ENCODE measurements around the gene MBNL2.

The MBNL2 gene

DNA sequence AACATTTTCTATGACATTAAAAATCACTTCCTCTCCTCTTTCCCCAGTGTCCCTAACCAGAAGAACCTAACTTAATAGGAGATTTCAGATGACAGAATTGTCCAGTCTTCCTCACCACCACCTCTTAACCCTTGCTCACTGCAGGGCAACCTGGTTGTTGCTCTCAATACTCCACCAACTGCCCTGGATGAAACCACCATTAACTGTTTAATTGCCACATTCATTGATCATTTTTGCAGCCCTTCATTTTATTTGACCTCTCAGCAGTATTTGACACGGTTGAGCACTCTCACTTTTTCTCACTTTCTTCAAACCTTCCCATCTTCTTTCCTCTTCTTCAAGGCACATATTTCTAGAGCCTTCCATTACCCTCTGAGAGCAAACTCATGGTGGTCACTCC lies 84.0 kb downstream of the MBNL2 start:
- no peak for DNase-seq

DNA sequence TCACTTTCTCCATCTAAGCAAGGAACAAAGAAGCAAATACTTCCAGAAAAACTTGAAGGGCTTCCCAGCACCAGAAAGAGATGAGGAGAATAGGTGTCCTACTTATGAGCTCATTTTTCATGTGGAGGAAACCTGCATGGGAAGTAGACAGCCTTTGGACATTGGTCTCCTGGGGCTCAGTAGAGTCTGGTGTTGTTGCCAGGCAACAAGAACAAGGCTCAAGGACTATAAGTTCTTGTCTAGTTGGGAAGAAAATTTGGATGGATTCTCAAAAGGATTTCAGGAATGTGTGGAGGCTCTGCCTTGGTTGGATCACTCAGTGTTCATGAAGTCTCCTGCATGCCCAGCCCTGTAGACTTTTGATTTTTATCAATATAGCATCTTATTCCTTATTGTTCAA lies 84.5 kb downstream of the MBNL2 start:
- DNase-seq: no peak

DNA sequence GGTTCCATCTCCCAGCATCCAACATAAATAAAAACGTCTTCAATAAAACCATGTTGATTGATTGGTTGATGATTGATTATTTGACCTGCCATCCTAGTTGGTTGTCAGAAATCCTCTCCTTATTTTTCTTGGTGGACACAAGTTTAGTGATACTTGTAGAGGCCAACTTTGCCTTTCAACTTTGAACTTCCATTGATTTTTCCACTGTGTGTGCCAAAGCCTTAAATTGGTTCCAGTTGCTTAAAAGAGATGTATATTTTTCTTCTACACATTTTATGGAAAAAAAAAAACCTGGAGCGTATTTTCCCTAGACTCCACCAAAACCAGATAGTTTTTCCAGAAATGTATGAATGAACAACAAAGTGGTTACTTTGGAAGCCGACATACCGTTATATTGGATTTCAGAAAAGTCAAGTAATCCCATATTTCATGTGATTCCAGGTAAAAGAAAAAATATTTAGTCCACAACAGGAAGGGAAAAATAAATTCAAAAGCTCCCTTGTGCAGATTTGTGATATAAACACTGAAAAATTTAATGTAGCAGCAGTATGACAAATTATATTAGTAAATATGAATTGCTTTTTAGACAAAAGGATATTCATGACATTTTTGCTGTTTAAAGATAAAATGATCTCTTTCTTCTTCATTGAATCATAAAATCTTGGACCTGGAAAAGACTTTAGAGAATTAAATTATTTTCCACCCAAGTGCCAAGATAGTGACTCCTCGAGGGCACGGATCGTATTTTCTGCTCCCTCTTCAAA lies 85.2 kb downstream of the MBNL2 start:
- no peak for DNase-seq

DNA sequence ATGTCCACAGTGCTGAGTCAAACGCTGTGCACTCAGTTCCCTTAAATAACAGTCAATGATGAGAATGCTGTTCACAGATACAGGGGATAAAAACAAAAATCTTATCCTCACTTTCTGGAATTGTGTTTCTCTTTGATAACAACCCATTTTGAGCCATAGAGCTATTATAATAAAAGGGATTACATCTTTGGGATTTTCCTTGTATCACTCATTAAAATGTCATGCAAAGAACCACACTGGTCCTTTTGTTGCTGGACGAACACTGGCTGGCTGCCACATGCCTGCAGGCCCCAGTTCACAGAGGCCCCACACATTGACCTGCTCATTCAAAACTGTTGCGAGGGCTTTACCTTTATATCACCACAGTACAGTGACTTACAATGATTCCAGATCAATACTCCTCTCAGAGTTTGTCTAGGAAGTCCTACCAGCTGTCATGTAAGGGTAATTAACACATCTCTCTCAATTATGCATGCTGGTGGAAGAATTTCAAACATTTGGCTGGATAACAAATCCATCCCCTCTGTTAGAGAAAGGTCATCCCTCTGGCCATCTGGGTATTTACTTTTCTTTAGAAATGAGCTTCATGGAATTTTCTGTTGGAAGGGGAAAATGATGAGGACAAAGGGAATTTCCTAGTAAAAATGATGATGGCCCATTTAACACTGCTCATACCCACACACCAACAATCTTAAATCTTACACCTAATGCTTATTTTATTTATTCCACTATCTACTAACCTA lies 85.9 kb downstream of the MBNL2 start:
- no peak for DNase-seq

DNA sequence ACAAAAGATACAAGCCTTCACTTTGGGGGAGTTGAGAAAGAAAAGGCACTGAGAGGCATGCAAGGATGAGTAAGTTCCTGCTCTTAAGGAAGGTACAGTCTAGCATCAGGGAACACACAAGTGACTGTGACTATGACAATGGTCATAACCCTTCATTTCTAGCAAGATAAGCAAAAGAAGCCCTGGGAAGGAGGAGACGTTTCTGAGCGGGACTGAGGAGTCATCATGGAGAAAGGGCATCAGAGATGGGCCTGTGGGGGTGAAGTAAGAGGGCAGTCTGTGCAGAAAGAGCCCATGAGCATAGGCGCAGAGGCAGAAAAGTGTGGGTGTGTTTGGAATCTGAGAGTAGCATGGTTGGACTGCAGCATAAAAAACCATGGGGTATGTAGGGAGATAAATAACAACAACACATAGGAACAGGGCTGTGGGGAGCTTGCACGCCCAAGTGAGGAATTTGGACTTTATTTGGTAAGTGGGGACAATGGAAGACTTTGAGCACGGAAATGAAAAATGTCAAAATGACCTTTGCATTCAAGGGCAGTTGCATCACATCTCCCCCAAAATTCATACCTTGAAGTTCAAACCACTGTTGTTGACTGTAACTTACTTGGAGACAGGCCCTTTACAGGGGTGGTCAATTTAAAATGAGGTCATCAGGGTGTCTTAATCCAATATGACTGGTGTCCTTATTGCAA lies 86.7 kb downstream of the MBNL2 start:
- no peak for DNase-seq

DNA sequence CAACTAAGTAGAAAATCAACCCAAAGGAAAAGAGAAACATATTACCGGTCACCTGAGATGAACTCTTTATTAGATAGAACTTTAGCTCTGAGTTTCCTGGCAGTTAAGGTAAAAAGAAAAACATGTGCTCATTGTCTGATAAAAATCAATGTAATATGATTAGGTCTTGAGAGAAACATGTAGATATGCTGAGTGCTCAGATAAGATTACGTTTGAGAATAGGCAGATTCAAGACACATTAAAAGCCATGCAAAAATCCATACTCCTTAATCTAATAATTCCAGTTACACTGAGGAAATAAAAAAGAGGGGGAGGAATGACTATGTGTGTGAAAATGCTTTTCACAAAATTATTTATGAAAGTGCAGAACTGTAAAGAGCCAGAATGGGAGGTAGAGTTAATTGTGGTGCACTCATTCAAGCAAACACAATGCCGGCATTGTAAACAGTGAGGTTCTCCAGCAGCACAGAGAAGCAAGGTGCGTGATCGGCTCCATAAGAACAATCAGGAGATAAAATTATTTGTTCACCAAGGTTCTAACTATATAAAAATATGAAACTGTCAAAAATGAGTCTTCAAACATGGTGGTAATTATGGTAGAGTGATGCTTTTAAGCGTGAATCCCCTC lies 88.8 kb downstream of the MBNL2 start:
- DNase-seq: peak; percentile 61

DNA sequence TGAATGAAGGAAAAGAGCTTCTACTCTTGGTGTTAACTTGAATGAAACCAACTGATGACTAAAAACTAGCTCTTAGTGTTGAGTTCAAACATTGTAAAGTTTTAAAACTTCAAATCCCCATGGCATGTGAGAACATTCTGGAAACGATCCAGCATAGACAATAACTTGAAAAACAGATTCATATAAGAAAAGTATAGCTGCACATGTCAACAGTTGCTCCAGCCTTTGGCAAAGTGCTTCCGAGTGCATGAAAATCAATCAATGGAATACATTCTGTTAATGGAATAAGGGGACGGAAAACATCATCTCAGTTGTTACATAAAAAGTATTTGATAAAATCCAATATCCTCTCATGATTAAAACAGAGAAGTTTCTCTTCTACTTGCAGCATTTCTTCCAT lies 89.8 kb downstream of the MBNL2 start:
- no peak for DNase-seq

DNA sequence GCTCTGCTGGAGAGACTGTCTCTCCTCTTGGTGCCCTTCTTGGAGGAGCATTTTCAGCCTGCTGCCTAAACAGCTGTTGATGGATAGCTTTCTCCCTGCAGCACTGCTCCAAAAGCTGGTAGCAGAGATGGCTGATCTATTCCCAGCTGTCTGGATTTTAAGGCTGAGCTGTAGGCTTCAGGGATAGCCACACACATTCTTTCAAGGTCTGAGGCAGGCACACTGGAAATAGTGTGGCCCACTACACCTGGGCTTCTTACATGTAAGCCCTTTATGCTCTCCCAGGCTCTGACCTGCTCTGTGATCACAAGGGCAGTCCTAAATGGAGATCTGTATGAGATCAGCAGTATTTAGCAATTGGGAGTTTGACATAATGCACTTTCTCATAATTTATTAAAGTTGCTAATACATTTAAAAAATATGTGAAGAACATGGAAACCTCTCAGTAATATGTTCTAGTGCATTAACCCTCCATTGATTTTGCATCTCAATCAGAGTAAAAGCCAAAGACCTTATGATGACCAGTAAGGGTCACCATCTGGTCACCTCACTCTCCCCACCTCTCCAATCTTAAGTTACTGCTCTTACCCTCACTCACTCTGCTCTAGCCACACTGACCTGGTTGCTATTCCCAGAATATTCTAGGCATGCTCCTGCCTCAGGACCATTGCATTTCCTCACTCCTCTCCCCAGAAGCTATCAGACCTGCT lies 91.6 kb downstream of the MBNL2 start:
- no peak for DNase-seq

DNA sequence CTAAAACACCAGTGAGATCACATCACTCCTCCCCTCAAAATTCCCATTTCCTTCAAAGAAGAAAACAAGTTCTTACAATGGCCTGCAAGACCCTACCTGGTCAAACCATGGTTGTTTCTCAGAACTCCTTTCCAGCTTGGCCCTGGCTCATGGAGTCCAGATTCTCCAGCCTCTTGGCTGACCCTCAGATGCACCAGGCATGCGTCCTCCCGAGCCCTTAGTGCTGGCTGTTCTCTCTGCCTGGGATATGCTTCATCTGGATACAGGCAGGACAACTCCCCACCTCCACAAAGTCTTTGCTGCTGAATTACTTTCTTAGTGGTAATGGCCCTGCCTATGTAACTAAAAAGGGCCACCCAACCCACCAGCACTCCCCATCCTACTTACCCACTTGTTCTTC lies 94.3 kb downstream of the MBNL2 start:
- DNase-seq: no peak

DNA sequence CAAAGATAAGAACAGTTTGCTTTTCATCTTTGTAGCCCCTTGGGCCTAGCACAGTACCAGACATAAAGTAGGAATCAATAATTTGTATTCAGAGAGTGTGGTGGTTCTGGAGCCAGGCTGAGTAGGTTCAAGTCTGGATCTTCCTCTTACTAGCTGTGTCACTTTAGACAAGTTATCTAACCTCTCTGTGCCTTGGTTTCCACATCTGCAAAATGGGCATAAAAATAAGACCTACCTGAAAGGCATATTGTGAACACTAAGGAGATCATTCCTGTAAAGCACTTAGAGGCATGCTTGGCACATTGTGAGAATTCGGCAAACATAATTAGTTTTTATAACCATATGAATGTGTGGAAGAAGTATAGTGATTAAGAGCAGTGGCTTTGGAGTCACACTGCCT lies 95.8 kb downstream of the MBNL2 start:
- DNase-seq: no peak

DNA sequence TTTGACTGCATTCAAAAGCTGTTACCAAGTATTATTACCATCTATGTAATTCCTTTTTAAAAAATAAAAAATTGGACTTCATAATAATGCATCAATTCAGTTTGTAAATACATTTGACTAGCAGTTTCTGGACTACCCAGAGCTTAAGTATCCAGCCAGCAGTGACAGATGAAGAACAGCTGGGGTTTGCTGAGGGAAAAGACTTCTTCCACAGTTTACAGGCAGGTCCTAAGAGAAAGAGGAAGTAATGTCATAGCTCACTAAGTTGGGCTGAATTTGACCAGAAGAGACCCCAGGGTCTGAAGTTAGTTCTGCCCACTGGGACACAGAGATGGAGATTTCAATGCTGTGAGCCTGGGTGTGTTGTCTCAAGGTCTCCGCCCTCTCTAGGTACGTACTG lies 96.4 kb downstream of the MBNL2 start:
- DNase-seq: no peak

DNA sequence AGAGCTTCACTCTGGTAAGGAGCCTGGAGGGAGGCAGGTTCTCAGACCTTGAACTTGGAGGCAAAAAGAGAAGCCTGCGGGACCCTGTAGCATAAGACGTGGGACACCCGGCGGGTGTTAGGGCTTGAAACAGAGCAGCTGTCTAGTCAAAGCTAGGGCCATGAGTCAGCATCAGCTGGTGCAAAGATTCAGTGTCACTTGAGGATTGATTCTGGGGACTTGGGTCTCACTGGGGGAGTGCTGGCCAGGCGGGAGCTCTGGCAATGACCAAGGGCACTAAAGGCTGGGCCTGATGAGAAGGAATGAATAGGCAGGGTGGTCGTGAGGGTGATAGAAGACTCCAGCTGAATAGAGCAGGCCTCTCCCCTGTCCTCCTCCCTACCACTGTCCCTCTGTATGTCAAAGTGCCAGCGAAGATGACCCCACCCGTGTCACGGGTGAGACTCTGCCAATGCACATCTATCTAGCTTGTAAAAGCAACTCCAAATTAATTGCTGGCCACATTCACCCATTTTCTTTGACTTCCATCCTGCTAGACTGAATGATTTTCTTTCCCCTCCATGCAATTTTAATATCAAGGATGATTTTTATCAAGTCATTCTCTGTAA lies 97.1 kb downstream of the MBNL2 start:
- DNase-seq: no peak

DNA sequence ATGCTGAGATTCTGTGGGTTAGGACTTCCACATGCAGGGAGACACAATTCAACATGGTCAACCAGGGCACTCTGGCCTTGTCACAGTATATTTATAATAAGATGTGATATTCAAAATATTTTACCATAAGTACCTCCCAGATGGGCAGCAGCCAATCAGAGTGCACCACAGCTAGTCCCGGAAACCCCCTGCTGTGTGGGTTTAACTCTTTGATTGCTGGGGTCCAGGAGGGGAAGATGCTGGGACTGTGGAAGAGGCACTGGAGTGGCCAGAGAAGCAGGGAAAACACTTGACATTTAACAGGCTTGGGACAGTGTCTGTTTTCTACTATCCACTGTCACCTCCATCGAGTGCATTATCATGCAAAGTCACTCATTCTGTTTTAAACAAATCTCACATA lies 99.0 kb downstream of the MBNL2 start:
- no peak for DNase-seq

DNA sequence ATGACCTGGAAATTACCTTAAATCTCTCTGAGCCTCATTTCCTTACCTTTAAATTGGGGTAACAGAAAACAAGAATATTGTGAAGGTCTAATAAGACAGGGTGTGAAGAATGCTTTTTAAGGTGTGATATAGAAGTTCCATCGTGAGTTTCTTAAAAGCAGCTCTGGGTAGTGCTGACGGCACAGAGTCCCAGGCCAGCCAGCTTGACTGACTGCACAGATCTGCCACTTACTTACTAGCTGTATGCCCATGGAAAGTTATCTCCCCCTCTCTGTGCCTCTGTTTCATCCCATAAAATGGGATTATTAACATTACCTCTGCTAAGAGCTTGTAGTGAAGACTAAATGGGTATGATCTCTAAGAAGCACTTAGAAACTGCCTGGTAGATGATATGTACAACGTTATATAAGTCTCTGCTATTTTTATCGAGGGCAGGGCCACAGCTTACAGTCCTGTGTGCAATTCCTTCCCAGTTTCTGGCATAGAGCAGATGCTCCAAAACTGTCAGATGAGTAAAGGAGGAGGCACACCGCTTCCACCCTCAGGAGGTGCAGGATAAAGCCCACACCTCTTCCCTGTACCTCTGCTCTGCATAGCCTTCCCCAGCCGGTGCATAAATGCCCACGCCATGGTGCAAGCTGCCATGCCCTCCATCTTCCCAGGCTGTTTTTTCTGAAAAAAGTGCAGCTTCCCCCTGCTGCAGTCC lies 99.6 kb downstream of the MBNL2 start:
- no peak for DNase-seq

DNA sequence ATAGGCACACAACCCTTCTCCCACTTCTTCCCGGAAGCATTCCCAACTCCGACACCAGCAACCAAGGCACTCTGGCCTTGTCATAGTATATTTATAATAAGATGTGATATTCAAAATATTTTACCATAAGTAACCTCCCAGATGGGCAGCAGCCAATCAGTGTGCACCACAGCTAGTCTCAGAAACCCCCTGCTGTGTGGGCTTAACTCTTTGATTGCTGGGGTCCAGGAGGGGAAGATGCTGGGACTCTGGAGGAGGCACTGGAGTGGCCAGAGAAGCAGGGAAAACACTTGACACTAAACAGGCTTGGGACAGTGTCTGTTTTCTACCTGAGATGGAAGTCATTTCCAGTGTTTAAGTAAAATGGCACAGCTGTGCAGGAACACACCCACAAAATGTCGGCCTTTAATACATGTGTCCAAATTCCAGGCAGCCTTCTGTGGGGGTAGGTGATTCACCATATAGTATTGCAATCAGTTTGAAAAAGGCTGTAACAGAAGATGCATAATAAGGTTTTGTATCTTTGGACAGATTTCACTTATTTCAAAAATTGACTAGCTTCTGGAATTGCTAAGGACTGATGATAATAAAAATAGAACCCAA lies 100.7 kb downstream of the MBNL2 start:
- DNase-seq: no peak

DNA sequence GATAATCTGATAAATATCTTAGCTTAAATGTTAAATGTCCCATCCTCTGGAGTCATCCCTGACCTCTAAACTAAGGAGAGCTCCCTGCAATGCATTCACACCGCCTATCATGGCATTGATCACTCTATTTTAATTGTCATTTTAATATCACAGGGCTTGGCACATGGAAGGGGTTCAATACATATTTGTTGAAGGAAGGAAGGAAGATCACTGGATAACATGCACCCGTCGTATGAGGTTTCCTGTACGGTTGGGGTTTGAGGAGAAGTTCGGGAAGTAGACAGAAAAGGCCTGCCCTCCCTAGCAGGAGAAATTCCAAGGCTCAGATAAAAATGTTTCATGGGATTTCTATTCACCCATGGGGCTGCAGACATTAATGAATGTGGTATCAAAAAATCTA lies 102.0 kb downstream of the MBNL2 start:
- no peak for DNase-seq

DNA sequence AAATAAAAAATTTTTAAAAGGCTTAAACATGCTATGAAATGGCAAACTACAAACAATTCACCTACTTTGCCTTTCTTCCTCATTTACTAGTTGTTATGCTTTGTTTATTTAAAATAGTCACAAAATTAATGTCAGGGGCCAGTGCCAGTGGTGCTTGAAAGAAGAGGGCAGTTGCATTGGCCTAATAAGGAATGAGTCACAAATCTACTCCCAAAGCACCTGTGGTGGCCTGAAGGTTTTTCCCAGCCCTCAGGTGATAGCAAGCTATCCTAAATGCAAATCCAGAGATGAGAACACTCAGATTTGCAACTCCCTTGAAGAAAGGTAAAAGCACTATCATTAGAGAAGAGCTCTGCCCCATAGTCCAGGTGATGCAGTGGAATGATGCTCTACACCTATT lies 103.6 kb downstream of the MBNL2 start:
- DNase-seq: no peak

DNA sequence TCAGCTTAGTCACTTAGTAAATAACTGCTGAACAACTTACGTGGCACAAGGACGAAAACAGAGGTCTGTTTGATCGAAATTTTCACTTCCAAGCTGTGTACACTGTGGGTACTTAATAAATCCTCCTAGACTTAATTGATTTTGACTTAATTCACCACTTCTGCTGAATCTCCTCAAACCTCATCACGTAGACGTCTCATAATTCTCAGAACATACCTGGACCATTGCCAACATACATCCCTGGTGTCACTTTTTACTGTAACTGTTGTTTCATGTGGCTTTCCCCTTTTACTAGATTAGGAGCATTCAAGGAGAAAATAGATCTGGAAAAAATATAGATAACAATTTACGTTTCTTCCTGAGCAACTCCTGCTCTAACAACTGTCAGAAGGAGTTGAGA lies 105.0 kb downstream of the MBNL2 start:
- no peak for DNase-seq

DNA sequence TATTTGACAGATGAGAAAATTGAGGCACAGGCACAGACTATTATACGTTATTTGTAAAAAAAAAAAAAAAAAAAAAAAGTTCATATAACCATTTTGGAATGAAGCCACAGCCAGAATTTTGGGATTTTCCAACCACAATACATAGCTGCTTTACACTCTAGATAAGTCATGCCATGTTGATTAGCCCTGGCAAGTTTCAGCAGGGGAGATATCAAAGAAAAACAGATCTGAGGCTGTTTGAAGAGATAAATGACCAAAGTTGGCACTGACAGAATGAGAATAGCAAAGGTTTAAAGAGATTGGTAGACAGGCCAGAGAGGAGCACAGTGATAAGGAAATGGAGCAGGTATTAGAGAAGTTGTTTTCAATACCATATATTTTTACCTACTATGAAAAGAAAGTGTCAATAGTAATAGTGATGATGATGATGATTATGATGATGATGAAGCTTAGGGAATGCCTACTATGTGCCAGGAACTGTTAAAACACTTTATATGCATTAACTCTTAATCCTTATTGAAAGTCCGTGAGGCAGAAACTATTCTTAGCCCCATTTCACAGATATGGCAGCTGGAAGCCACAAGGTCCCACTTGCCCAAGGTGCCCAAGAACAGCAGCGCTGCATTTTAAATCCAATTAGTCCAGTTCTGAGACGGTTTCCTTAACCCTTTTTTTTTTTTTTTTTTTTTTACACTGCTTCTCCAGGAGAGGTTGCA lies 105.5 kb downstream of the MBNL2 start:
- DNase-seq: no peak

DNA sequence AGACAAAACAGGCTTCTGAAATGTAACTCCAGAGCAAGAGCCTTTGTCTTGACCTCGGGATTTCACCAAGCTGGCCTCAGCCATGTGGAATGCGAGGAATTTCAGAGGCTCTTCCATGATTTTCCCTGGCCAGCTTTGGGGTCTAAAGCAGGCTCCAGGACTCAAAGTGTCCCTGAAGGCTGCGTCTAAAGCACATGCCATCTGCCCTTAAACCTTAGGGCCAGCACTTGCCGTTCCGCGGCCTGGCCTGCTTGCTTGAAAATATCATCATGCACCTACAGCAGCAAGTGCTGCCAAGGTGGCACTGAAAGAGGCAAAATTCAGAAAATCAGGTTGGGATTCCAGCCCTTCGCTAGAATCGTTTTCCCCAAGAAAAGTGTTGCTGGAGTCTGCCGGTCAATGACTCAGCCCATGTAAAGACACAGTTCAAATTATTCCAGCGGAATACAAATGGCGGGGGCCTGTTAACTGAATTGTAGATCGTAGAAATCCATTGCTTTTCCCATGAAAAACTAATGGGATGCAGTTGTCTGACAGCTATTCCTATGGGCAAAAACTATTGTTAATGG lies 106.2 kb downstream of the MBNL2 start:
- no peak for DNase-seq
